DMS153 treated with DMSO at 0.1 percent for 48 hours (cell line): ENCODE results near the gene C1QL2.

Source experiments
- DNase-seq: peaks from one replicate; lab custom pipeline; 2025; ENCODE audit not compliant: unreplicated experiment; lab: John Stamatoyannopoulos, UW

Gene C1QL2

GRCh38 chr2:119109866-119110265 is 48.7 kb downstream of the C1QL2 start:
- DNase-seq = no peak

- no peak for DNase-seq
These were observed 50.4 kb downstream of the C1QL2 start for GRCh38 chr2:119108186-119108585.

- DNase-seq = no peak
These were observed 52.2 kb downstream of the C1QL2 start for GRCh38 chr2:119106301-119106897.
